Measurements from ENCODE around the gene ASPHD2.

DNA sequence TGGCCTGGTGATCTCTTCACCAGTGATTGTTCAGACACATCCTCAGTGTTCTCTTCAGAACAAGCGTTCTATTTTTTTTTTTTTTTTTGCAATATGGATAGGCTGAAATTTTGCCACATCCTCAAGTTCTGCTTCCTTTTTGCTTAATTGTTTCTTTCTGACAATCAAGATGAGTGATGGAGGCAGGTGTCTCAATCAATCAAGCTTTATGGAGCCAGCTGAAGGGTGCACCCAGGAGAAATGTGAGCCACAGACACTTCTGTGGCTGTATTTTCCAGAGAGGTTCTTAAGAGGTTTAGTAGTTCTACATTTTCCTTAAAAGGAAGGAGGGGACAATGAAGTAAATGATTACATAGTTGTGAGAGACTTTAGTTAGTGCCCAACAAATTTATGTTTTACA, 43.9 kb upstream of the ASPHD2 start:
- TF ChIP-seq POLR2AphosphoS2 (IDR thresholded peaks at IDR 0.05; ENCODE audit: low read depth, low read length) (no peak), POLR2AphosphoS5 (IDR thresholded peaks at IDR 0.05; ENCODE audit: low read depth, low read length) (no peak), JUND (CRISPR knock-in tag; IDR thresholded peaks at IDR 0.05) (no peak)
- TF ChIP-seq, protein P1, sequence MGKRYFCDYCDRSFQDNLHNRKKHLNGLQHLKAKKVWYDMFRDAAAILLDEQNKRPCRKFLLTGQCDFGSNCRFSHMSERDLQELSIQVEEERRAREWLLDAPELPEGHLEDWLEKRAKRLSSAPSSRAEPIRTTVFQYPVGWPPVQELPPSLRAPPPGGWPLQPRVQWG (CRISPR knock-in tag; IDR thresholded peaks at IDR 0.05; ENCODE audit: borderline replicate concordance, low read depth) = no peak
- TF ChIP-seq, protein P2, sequence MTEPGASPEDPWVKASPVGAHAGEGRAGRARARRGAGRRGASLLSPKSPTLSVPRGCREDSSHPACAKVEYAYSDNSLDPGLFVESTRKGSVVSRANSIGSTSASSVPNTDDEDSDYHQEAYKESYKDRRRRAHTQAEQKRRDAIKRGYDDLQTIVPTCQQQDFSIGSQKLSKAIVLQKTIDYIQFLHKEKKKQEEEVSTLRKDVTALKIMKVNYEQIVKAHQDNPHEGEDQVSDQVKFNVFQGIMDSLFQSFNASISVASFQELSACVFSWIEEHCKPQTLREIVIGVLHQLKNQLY (CRISPR knock-in tag; IDR thresholded peaks at IDR 0.05) = no peak

Measured in HepG2 (cell line).